HG03025 (cell line): Measurements from ENCODE around the gene APMAP.
A peak's percentile ranks its signal among the peaks of the same experiment; 100 is the strongest.

Experiments used
- ATAC-seq: cut with Tn5 transposase; IDR thresholded peaks from one replicate; pipeline ENCODE4 v1.9.1; 2021; ENCODE audit warnings: mild to moderate bottlenecking, moderate library complexity; ENCODE audit not compliant: unreplicated experiment, low FRiP score

The APMAP gene

GRCh38 chr20:24991897-24992486 lies 559 bp downstream of the APMAP start:
- ATAC-seq: peak; percentile 25

- ATAC-seq: no peak
Measured at GRCh38 chr20:24990810-24991252, 1.7 kb downstream of the APMAP start.

- ATAC-seq: no peak
Measured at GRCh38 chr20:24989162-24989561, 3.4 kb downstream of the APMAP start.

- ATAC-seq: no peak
Measured at GRCh38 chr20:24987873-24988835, 4.4 kb downstream of the APMAP start.

GRCh38 chr20:24987244-24987643 lies 5.3 kb downstream of the APMAP start:
- ATAC-seq: no peak

- no peak for ATAC-seq
Measured at GRCh38 chr20:24986436-24987015, 6.0 kb downstream of the APMAP start.

GRCh38 chr20:24985802-24986201 lies 6.7 kb downstream of the APMAP start:
- no peak for ATAC-seq

- no peak for ATAC-seq
Measured at GRCh38 chr20:24984961-24985640, 7.5 kb downstream of the APMAP start.

- no peak for ATAC-seq
Measured at GRCh38 chr20:24983896-24984295, 8.7 kb downstream of the APMAP start.

- ATAC-seq: no peak
Measured at GRCh38 chr20:24981790-24982189, 10.8 kb downstream of the APMAP start.

- no peak for ATAC-seq
Measured at GRCh38 chr20:24981282-24981681, 11.3 kb downstream of the APMAP start.

GRCh38 chr20:24980291-24981053 lies 12.1 kb downstream of the APMAP start:
- no peak for ATAC-seq

- no peak for ATAC-seq
Measured at GRCh38 chr20:24979036-24979960, 13.3 kb downstream of the APMAP start.

- no peak for ATAC-seq
Measured at GRCh38 chr20:24978513-24978912, 14.0 kb downstream of the APMAP start.

- ATAC-seq: no peak
Measured at GRCh38 chr20:24977797-24978196, 14.8 kb downstream of the APMAP start.

- no peak for ATAC-seq
Measured at GRCh38 chr20:24977336-24977735, 15.2 kb downstream of the APMAP start.

- no peak for ATAC-seq
Measured at GRCh38 chr20:24972341-24972740, 20.2 kb downstream of the APMAP start.

- ATAC-seq: no peak
Measured at GRCh38 chr20:24971376-24972101, 21.0 kb downstream of the APMAP start.
